Lower leg skin (tissue), 4 donors: ENCODE data around the gene SLC6A18. TPM values are rescaled to one million over a fixed set of nuclear protein-coding genes. Genes with fewer than 3 reads are reported as not detected.

ENCODE experiments used
- DNase-seq, 2 donors: peaks; one replicate each; pipeline ENCODE4 v3.0.0-alpha.2; 2019; ENCODE audit warnings: low spot score in 2 of 2
- H3K4me3 ChIP-seq: fragments of 200-600 bp; sonication (generic); 2 replicates; pipeline ENCODE4 v1.5.1; 2017; ENCODE audit warnings: mild to moderate bottlenecking, low read depth; ENCODE audit not compliant: poor library complexity, severe bottlenecking
- CTCF ChIP-seq, 3 donors: fragments of 450-650 bp; IDR thresholded peaks; one replicate each; pipeline ENCODE4 v1.5.1; 2016; ENCODE audit warnings: antibody characterized with exemption in 3 of 3, mild to moderate bottlenecking in 3 of 3, moderate library complexity in 2 of 3
- POLR2A ChIP-seq, 2 donors: fragments of 450-650 bp; IDR thresholded peaks; one replicate each; pipeline ENCODE4 v1.6.1; 2016 to 2017; ENCODE audit warnings: antibody characterized with exemption in 2 of 2, mild to moderate bottlenecking in 1 of 2, moderate library complexity in 1 of 2
- WGBS, 2 donors: methylation state at CpG; one replicate each; pipeline ENCODE4 v1.1.5; 2018; 5-methylcytosine and 5-hydroxymethylcytosine counted together
- intact Hi-C: fragments of 100-400 bp; cut with DNase I; formaldehyde crosslinking; loops from one replicate; pipeline ENCODE4 v1.15.0; 2023; ENCODE audit warnings: low total_unique reads
- total RNA-seq, 4 donors: library from RNA; depleted of rRNA; stranded (reverse); fragments of >200 nt; gene quantifications; one replicate each; pipeline ENCODE4 v1.1.0, GENCODE V29; 2016

SLC6A18 gene
- total RNA-seq, 4 donors from 2014 or later, result not detected

GRCh38 chr5:1203311-1203967, 21.7 kb upstream of the SLC6A18 start:
- no peak overlapping the region for H3K4me3 ChIP-seq
- no peak for DNase-seq
- intact Hi-C loops, result no loop called here
- 67 to 79% methylated on average over 9 to 13 of the region's 24 CpGs for WGBS, 2 donors
- TF ChIP-seq POLR2A (IDR thresholded peaks at IDR 0.05) (no peak), CTCF (IDR thresholded peaks at IDR 0.05) (no peak)

- intact Hi-C loops, result no loop called here
- H3K4me3 ChIP-seq, result no peak overlapping the region
- no peak for DNase-seq
- 66 to 73% methylated on average over 22 to 24 of the region's 25 CpGs for WGBS, 2 donors
- TF ChIP-seq POLR2A (IDR thresholded peaks at IDR 0.05) (no peak), CTCF (IDR thresholded peaks at IDR 0.05) (no peak)
Measured at GRCh38 chr5:1203968-1204692, 21.1 kb upstream of the SLC6A18 start.

DNA sequence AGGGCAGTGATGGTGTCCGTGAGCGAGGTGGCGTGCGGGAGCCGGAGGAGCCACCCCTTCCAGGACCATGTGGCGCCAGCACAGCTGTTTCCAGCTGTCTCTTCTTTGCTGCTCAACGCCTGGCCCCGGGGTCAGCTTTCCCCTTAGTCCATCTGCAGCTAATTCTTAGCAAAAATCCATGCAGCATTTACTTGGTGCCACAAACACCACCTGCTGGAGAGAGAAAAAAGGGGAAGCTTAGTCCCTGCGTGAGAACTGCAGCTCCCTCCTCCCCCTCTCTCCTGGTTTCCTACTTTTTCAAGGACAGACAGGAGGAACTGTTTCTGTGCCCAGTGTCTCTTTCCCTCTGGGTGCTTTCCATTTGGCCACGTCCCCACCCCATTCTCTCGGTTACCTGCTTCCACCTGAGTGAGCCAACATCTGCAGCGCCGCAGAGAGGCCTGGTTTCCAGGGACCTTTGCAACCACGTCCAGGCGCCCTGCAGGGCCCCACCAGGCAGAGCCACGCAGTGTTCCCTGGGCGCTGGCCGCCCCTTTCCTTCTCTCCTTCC, 20.4 kb upstream of the SLC6A18 start:
- WGBS, 2 donors, result 21 to 33% methylated on average over 18 of the region's 18 CpGs
- no peak overlapping the region for H3K4me3 ChIP-seq
- no peak for DNase-seq
- TF ChIP-seq POLR2A (IDR thresholded peaks at IDR 0.05), result no peak
- intact Hi-C loops, result no loop called here

DNA sequence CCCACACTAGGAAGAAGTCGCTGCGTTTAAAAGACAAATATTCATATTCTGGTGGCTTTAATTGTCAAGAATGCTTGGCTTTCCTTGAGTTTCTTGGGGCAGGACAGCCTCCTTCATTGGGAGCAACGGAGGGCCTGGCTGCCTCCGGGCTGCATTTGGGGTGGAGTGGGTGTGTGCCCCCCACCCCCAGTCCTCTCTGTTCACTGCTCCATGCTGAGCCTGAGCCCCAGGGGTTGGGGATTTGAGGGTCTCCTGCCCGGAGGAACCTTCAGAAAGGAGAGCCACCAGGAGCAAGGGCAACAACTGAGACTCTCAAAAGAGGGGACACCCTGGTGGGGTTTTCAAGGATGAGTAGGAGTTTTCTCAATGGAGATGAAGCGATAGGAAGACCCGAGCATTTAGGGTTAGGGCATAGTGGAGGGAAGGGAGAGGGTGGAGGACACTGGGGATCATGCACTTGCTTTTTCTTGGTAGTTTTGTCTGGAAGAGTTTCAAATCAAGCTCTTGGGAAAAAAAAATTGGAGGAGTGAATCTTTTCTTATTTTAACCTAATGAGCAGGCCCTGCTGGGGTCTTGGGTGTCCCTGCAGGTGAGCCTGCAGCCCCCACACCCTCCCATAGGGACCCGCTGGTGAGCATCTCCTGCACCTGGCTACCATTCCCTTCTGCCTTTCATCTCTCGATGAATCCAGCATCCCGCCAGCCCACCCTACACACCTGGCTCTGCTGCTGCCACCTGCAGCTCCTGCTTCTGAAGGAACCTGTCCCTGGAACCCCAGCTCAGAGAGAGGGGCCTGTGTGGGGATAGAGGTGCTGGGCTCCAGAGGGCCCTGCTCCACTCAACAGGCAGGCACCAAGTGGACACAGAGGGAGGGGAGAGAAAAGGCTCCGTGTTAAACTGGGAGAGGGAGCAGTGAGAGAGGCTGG, 19.7 kb upstream of the SLC6A18 start:
- TF ChIP-seq POLR2A (IDR thresholded peaks at IDR 0.05), result no peak
- no peak for TF ChIP-seq CTCF (IDR thresholded peaks at IDR 0.05)
- intact Hi-C loops, result no loop called here
- no peak for DNase-seq
- H3K4me3 ChIP-seq, result no peak overlapping the region
- 61 to 62% methylated on average over 11 of the region's 11 CpGs for WGBS, 2 donors

- intact Hi-C loops, result no loop called here
- no peak overlapping the region for H3K4me3 ChIP-seq
- no peak for DNase-seq
- WGBS, 2 donors, result 65 to 75% methylated on average over 26 to 39 of the region's 49 CpGs
- TF ChIP-seq CTCF (IDR thresholded peaks at IDR 0.05) (no peak), POLR2A (IDR thresholded peaks at IDR 0.05) (no peak)
Measured at GRCh38 chr5:1206521-1207412, 18.4 kb upstream of the SLC6A18 start.
